ENCODE data around the gene LBHD2.

- TF ChIP-seq MAX (IDR thresholded peaks at IDR 0.05) (no peak), ZBTB33 (IDR thresholded peaks at IDR 0.05) (no peak), CTCF (IDR thresholded peaks at IDR 0.05; ENCODE audit: low read depth, low read length, missing input control) (no peak), SP1 (IDR thresholded peaks at IDR 0.05) (no peak), GABPA (IDR thresholded peaks at IDR 0.05 in 1 of 2, conservative IDR thresholded peaks at IDR 0.05 in 1 of 2) (no peak), YY1 (IDR thresholded peaks at IDR 0.05) (no peak), ATF3 (IDR thresholded peaks at IDR 0.05) (no peak)
Measured at GRCh38 chr14:103096387-103096786, 12.4 kb downstream of the LBHD2 start.
